Kidney epithelial cell (primary cell): ENCODE data around the gene MLH3. TPM values are rescaled to one million over a fixed set of nuclear protein-coding genes. Genes with fewer than 3 reads are reported as not detected.
"Not testable (repeated sequence)": the region's sequence is repeated elsewhere in the genome, so short reads cannot be mapped to it uniquely, and the experiment has no call there.

ENCODE experiments used
- DNase-seq: peaks from one replicate; pipeline ENCODE4 v3.0.0-alpha.2; 2010; ENCODE audit warnings: low read depth
- H3K27me3 ChIP-seq: 2 replicates; pipeline ENCODE4 v1.6.0; 2011; ENCODE audit warnings: low read length; ENCODE audit not compliant: control insufficient read depth, insufficient read depth
- H3K36me3 ChIP-seq: 2 replicates; pipeline ENCODE4 v1.5.1; 2011; ENCODE audit warnings: low read length; ENCODE audit not compliant: control insufficient read depth, insufficient read depth
- H3K4me3 ChIP-seq: 2 replicates; pipeline ENCODE4 v1.5.1; 2011; ENCODE audit warnings: low read depth, mild to moderate bottlenecking, control low read depth, low read length
- CTCF ChIP-seq: IDR thresholded peaks from 2 replicates; pipeline ENCODE4 v1.5.1; 2011; ENCODE audit warnings: mild to moderate bottlenecking, moderate library complexity, low read length, control low read depth, inconsistent platforms; ENCODE audit not compliant: insufficient read depth, poor library complexity, severe bottlenecking
- total RNA-seq: library from RNA; depleted of rRNA; stranded (reverse); fragments of >200 nt; gene quantifications from 2 replicates; pipeline ENCODE4 v1.2.3, GENCODE V29; 2015

The MLH3 gene
- total RNA-seq, 1 donor from 2014 or later = 17.9 TPM

- Histone ChIP-seq H3K27me3 (no peaks in the 10 kb centered on the region), H3K36me3 (no peaks in the 10 kb centered on the region), H3K4me3 (peak within 1 kb of the TSS; percentile 86)
- peak; percentile 3 for TF ChIP-seq CTCF
- DNase-seq = peak; percentile 84
Measured at GRCh38 chr14:75002392-75003249, 48.6 kb downstream of the MLH3 start, which contains the start of gene EIF2B2. Gene EIF2B2 (plus strand): TSS chr14:75002921. CDS start chr14:75002991, 70 bp downstream.

GRCh38 chr14:75001899-75002298 is 49.4 kb downstream of the MLH3 start:
- Histone ChIP-seq H3K27me3 (no peaks in the 10 kb centered on the region), H3K4me3 (peak overlapping the region; percentile 86), H3K36me3 (no peaks in the 10 kb centered on the region)
- DNase-seq = no peak
- TF ChIP-seq CTCF = no peak

- DNase-seq = no peak
- H3K27me3 ChIP-seq = no peaks in the 10 kb centered on the region
- H3K36me3 ChIP-seq = no peaks in the 10 kb centered on the region
- no peak overlapping the region for H3K4me3 ChIP-seq
- no peak for TF ChIP-seq CTCF
Measured at GRCh38 chr14:75001261-75001660, 50.0 kb downstream of the MLH3 start.

- H3K27me3 ChIP-seq, H3K36me3 ChIP-seq, H3K4me3 ChIP-seq, DNase-seq: not testable (repeated sequence)
Measured at GRCh38 chr14:74995781-74996180, 55.5 kb downstream of the MLH3 start.

GRCh38 chr14:74994182-74994581 is 57.1 kb downstream of the MLH3 start:
- not testable (repeated sequence) for H3K36me3 ChIP-seq, DNase-seq, H3K4me3 ChIP-seq, H3K27me3 ChIP-seq

GRCh38 chr14:74988993-74989392 is 62.3 kb downstream of the MLH3 start:
- Histone ChIP-seq H3K4me3 (no peak overlapping the region), H3K27me3 (no peaks in the 10 kb centered on the region), H3K36me3 (no peaks in the 10 kb centered on the region)
- TF ChIP-seq CTCF = no peak
- DNase-seq = no peak

GRCh38 chr14:74988131-74988530 is 63.1 kb downstream of the MLH3 start:
- peak; percentile 92 for DNase-seq
- Histone ChIP-seq H3K27me3 (no peaks in the 10 kb centered on the region), H3K36me3 (no peaks in the 10 kb centered on the region), H3K4me3 (no peak overlapping the region)
- no peak for TF ChIP-seq CTCF
